OCI-M2 (cell line): ENCODE measurements around the gene CACYBP.
A peak's percentile ranks its signal among the peaks of the same experiment; 100 is the strongest.
"Not testable (repeated sequence)": the region's sequence is repeated elsewhere in the genome, so short reads cannot be mapped to it uniquely, and the experiment has no call there.

Experiments
- DNase-seq: peaks from one replicate; lab custom pipeline; 2025; ENCODE audit not compliant: unreplicated experiment; lab: John Stamatoyannopoulos, UW

Gene CACYBP

DNA sequence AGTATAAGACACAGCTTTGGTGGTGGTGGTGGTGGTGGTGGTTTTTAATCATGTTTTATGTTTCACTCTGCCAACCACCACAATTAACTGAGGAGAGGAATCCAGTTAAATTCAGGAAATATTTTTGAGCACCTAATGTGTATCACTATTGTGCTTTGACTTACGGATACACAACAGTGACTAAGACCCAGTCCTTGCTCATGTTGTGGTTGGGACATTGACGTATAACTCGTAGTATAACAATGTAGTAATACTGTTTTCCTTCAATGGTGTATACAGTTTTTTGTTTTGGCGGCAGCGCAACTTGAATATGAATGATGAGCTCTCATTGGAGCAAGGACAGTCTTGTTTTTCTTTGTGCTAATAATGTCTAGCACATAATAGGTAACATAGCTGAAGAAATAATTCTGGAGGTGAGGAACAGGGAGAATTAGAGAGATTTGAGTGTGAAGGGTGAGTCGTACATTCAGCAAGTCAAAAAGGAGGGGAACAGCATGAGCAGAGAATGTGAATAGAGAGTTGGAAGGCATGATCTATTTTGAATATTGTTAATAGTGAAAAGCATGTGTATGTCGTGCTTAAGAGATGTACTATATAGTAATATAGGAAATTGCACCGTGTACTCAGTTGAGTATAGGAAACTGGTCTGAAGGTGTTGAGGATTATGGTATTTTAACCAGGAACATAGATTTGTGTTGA is 5.5 kb downstream of the CACYBP start:
- no peak for DNase-seq

DNA sequence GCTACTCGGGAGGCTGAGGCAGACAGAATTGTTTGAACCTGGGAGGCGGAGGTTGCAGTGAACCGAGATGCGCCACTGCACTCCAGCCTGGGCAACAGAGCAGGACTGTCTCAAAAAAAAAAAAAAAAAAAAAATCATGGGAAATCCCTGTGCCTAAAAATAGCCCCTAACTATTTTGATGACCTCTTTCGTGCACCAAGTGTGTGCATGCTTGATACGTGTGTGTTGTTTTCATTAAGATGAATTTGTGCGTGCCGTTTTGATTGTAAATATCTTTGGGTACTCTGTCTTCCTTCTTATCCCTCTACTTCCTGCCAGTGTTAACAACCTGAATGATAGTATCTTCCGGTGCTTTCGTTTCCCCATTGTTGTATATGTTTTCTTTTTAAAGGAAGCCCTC is 9.8 kb downstream of the CACYBP start:
- no peak for DNase-seq

DNA sequence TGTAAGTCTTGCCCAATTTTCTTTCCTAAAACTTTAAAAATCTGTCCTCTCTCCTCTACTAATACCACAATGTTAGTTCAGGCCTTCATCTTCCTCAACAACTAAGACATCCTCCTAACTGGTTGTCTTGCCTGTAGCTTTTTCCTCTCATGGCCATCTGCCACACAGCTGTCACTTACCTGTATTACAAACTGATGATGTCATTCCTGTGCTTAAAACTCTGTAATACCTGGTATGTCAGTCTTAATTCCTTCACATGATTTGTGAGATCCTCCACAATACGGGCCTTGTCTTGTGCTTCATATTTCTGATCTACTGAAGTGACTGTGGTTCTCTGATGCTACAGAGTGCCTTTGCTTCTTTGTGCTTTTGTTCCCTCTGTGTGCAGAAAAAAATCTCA is 13.7 kb downstream of the CACYBP start:
- no peak for DNase-seq

DNA sequence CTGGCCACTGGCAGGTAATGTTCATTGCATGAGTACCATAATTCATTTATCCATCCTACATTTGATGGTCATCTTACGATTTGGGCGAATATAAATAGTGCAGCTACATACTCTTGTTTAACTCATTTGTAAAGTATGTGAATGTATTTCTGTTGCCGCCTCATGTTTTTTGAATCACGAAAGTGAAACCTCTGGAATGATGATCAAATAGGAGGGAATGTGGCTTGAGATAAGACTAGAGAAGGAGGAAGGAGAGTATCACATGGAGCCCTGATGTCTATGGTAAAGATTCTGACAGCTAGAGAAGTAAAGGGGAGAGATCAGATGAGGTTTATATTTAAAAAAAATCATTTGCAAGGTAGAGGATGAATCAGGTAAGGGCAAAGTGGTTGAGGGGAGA is 15.5 kb downstream of the CACYBP start:
- no peak for DNase-seq

DNA sequence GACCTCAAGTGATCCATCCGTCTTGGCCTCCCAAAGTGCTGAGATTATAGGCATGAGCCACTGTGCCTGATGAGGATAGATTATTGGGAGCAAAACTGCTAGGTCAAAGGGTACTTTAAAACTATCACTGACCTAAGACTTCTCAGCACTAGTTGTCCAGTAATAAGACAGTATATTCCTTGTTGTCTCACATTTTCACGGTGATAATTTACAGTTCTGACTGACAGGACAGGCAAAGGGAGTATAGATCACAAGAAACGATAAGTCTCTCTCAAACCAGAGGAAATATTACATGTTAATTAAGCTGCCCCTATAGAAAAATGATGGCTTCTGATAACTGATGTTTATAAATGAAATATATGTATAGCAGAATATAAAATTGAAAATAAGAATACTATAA is 19.8 kb downstream of the CACYBP start:
- no peak for DNase-seq

DNA sequence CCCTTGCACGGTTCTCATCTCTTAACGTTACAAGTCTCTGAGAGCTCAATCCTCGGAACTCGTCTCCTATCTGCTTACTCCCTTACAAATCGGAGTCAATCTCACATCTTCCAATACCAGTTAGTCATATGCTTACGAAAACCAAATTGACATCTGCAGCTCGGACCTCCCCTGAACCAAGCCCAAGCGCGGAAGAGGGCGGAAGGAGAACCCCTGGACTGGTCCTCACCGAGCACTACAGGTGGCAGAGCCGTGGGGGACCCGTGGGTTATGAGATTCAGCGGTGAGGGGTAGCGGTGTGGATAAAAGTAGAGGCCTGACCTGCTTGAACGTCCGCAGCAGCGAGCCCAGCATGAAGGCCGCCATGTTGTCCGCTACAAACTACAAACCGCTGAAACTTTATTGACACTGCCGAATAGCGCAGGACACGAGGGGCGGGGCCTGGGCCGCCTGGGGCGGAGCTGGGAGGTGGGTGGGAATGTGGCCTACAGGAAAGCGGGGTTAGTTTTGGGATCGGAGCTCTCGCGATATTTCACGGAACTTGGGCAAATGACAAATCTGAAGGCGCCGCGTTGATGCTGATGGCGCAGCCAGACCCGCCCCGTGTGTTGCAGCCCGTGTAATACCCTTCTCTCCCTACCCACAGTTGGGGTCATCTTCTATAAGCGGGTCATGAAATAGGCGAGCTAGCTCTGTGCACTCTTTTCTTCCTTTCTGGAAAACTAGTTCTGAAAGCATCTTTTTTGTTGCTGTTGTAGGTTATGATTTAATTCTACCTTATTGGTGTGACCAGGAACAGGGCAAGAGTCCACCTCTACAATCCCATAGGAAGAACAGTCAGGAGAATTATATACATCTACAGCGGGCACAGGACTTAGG is 23.5 kb downstream of the CACYBP start, which contains the start of gene MRPS14:
MRPS14 (minus strand) TSS at position 383 of the 879 bp plus-strand sequence; CDS start at position 366, 17 bp downstream.
- DNase-seq: peak; percentile 69

DNA sequence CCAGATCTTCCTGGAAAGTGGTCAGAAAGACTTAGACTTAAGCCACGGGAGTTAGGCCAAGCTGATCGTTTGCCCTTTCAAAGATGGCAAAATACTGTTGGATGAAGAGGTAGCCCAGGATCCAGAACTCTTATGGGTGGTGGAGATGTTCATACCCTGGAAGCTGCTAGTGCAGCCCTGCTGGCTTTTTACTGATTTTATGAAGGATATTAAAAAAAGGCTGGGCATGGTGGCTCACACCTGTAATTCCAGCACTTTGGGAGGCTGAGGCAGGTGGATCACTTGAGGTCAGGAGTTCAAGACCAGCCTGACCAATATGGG is 24.1 kb downstream of the CACYBP start:
- not testable (repeated sequence) for DNase-seq

DNA sequence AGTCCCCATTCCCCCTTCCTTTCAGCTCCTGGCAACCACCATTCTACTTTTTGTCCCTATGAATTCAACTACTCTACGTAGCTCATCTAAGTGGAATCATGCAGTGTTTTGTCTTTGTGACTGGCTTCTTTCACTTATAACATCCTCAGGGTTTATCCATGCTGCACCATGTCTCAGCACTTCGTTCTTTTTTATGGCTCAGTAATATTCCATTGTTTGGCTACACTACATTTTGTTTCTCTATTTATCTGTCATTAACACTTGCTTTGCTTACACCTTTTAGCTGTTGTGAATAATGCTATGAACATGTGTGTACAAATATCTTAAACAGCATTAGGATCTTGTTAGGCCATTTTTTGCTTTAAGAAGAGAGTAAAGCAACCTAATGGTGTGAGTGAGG is 25.0 kb downstream of the CACYBP start:
- no peak for DNase-seq

DNA sequence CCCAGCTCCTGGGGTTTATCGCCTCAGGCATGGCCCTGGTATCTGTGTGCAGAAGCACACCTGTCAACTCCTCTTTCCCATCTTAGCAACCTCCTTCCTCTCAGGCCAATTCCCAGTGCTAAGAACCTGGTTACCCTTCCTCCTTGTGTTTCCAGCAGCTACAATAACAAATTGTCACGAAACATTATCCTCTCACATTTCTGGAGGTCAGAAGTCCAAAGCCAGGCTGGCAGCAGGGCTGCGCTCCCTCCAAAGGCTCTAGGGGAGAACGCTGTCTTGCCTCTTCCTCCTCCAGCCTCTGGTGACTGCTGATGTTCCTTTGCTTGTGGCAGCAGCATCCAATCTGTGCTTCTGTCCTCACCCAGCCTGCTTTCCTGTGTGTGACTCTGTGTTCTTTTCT is 34.2 kb downstream of the CACYBP start:
- no peak for DNase-seq

DNA sequence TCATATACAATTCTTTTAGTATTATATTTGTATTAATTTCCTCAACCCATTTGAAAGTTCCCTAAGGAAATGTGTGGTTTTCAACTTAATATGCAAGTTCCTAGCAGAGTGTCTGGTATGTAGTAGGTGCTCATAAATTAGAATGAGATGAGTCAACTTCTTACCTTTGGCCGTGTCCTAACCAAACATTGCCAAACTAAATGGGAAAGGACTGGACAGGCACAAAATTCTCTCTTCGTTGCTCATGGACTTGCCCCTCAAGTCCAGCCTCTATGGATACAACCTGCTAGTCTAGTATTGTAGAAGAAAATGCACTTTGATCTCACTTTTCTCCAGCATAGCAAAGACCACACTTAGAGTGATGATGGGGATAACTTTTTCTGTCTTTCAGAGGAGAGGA is 35.0 kb downstream of the CACYBP start:
- DNase-seq: no peak

DNA sequence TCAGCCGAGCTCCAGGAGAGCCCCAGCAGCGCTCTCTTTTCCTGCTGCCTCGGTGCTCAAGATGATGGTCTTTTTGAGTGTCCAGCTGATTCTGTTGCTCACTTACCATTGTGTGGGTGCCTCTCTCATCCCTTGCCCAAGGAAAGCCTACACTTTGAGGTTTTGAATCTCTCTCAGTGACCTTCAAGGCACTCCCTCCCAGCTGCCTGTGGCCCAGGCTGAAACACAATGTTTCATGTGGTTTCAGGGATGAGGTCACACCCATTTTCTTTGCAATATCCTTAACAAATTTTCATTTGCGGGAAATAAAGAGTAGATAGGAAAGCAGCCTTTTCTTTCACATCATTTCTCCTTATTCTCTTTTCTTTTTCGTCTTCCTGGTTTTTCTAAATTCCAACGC is 36.1 kb downstream of the CACYBP start:
- DNase-seq: no peak

DNA sequence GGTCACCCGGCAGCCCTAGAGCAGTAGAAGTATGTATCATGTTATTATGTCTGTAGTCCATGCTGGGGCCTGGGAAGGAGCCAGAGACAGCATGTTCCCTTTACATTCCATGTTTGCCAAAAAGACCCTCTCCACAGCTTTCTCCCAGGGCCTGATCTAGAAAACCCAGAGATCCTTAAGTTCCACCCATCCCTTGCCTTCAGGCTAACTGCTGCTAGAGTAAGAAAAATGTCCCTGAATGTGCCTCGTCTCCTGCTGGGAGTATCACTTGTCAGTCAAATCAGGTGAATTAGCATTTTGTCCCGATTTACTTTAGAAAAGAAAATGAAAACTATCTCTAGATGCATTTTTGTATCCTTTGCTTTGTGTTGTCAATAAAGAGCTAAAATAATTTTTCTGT is 36.7 kb downstream of the CACYBP start:
- no peak for DNase-seq

DNA sequence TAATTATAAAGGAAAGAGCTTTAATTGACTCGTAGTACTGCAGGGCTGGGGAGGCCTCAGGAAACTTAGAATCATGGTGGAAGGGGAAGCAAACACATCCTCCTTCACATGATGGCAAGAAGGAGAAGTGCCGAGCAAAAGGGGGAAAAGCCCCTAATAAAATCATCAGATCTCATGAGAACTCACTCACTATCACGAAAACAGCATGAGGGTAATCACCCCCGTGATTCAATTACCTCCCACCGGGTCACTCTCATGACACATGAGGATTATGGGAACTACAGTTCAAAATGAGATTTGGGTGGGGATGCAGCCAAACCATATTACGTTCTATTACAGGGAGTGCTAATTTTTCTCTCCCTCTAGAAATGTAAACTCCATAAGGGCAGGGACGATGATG is 37.7 kb downstream of the CACYBP start:
- DNase-seq: no peak

DNA sequence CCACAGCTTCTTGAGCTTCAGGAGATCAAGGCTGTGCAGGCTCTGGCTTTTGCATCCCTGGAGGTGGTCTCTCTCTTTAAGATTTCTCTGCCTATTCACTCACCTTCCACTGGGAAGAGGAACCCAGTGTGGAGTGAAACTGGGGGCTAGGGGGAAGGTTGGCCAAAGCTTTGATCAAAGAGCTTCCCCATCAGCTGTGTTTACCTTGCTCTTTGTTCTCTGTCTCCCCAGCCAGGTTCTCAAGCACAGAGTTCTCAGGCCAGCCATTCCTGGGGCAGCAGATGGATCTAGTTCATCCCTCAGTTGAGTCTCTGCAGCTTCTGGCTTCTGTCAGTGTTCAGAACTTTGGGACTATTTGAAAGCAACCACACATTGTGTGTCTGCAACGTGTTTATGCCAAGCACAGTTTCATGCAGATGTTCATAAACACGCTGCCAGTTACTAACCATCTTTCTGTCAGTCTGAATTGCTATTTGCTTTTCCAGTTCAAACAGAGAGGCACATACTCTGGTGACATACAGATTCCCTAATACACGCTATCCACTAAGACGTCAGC is 40.7 kb downstream of the CACYBP start:
- no peak for DNase-seq

DNA sequence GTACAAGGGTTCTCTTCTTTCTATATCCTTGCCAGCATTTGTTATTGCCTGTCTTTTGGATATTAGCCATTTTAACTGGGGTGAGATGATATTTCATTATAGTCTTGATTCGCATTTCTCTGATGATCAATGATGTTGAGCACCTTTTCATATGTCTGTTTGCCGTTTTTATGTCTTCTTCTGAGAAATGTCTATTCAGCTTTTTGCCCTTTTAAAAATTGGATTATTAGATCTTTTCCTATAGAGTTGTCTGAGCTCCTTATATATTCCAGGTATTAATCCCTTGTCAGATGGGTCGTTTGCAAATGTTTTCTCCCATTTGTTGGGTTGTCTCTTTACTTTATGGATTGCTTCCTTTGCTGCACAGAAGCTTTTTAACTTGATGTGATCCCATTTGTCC is 42.9 kb downstream of the CACYBP start:
- DNase-seq: no peak

DNA sequence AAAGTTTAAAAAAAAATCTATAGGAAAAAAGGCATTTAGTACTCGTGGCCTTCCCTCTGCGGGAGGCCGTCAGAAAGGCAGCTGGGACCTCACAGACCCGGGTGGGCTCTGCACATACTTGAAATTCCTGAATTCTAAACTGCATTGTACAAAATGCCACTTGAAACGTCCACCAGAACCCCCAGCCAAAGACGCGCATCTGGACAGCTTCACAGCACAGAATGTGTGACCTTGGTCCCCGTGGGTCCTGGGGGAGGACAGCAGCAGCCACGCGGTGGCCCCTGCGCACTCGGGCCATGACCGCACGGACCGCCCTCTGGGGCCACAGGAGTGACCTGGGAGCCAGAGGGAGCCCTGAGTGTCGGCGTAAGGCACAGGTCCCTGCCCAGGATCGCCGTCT is 44.1 kb downstream of the CACYBP start:
- no peak for DNase-seq

DNA sequence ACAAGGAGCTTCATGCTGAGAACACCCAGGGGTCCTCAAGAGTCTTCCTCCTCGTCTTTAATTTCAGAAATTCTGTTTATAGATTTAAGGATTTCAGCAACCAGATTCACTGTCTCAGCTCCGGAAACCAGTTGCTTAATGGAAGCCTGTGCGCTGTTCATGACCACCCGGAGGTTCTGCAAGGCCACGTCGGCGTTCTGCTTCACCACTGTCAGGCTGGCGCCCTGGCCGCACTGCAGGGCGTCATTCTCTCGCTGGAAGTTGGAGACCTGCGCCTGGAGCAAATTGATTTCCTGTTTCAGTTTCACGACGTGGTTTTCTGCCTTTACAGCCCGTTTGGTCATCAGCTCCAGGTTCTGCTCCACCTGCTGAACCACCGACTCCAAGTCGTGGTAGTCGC is 44.8 kb downstream of the CACYBP start:
- DNase-seq: not testable (repeated sequence)

DNA sequence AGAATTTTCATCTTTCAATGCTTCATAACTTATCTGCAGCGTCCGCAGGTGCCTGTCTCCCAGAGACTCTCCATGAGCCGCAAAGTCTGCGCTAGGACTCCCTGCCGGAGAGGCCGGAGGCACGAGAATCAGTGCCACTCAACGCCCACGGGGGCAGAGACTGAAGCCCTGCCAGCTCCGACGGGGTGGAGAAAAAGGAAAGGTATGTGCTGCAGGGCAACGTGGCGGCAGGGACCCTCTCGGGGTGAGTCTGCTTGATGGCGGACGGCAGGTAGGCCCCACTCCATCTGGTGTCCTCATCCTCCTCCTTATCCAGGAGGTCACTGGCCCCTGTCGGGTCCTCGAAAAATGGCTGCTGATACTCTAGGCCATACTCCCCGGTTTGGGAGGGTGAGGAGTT is 45.4 kb downstream of the CACYBP start:
- DNase-seq: no peak

DNA sequence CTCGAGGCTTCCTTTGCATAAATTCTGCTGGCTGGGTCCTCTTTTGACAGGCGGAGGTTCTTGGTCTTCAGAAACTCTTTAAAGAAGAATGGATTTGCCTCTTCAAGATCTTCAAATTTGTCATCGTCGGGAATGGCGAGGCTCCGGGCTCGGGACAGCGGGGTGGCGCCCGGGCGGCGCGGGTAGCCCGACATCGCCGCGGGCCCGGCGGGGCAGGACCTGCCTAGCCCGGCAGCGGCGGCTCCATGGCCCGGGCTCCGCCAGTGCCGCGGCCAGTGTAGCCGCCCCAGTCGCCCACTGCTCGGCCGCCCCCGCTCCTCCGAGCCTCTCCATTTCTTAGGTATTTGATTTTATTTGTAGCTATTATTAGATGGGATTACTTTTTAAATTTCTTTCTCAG is 45.8 kb downstream of the CACYBP start:
- no peak for DNase-seq

DNA sequence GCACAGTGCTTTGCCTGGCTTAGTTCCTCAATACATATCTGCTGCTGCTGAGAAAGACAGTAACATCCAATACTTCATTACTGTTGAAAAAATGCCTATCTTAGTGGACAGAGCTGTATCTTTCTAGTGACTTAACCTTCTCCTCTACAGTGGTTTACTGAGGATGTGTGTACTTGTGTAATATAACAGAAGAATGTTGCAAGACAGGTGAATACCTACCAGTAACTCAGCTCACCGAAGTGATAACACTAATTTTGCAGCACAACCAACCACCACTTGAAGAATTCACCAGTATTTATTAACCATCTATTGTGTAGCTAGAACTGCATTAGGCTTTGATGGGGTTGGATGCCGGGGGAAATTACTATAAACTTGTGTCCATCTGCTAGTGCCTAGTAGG is 51.2 kb downstream of the CACYBP start:
- no peak for DNase-seq

DNA sequence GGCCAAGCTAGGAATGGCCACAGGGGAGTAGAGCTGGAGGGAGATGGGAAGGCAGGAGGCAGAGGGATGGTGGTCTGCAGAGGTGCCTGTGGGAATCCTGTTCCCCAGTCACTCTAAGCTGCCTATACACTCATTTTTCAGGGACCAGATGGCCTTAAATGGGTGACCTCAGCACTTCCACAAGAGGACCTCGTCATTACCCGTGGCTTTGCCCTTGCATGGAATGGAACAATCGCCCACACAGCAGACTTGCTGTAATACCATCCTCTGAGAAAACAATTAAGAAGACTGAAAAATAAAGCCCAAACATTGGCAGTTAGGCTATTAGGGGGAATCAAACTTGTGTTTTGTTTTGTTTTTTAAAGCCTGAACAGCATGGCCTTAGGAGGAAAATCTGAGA is 55.0 kb downstream of the CACYBP start:
- no peak for DNase-seq
